ENCODE data around the gene PRTG.
"Not testable (repeated sequence)": the region's sequence is repeated elsewhere in the genome, so short reads cannot be mapped to it uniquely, and the experiment has no call there.

Gene PRTG

DNA sequence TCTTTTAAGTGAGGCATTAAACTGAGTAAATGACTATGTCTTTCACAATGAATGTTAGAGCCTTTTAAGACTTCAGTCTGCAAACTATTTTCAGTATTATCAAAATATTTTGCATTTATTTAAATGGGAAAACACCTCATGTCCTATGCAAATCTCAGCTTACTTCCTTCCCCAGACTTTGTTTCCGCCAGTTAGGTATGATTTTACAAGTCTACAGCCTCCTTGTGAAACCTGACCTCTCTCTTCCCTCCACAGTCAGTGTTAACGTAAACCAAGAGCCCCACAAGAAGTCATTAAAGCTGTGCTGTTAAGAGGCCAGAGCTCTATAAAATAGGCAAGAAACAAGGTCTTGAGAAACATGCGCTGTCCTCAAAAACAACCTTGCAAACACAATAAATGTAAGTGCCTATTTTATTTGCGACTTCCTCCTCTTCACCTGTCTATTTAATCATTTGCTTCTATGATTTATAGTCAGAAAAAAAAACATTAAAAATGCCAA lies 48.3 kb downstream of the PRTG start:
- no peak for DNase-seq (ENCODE audit: low read depth)

DNA sequence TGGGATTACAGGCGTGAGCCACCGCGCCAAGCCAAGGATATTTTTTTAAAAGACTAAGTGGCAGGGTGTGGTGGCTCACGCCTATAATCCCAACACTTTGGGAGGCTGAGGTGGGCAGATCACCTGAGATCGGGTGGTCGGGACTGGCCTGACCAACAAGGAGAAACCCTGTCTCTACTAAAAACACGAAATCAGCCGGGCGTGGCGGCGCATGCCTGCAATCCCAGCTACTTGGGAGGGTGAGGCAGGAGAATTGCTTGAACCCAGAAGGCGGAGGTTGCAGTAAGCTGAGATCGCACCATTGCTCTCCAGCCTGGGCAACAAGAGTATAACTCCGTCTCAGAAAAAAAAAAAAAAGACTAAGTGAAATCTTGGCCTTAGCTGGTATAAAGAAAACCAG lies 49.8 kb downstream of the PRTG start:
- DNase-seq (ENCODE audit: low read depth), result not testable (repeated sequence)

DNA sequence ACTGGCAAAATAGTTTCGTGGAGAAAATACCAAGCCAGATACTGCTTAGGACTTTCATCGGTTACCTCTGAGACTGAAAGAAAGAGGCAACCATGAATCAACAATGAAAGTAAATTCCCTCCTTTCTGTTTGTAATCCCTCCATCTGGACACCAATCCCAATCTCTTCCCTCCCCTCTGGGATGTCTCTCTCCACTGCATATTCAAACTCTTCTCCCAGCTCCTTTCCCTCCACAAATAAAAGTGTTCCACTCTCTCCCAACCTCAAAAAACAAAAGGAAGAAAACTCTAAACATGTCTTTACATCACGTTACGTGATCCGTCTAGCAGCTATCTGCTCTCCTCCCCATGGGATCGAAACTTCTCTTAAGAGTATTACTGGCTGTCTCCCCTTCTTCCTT lies 55.2 kb downstream of the PRTG start:
- no peak for DNase-seq (ENCODE audit: low read depth)

DNA sequence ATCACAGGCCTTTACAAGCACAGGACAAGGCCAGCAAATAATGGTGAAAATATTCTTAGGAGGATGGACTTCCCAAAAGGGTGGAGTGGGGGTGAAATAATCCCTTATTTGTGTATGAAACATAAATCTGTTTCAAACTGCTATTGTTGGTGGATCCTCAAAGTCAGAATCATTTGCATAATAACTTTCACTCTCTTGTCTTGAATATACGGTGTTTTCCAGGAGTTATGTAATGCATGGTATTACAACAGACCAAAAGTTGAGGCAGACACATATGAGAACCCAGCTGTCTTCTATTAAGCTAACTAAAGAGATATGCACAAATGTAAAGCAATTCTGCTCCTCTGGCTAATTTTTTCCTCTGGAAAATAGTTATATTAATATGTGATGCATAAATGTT lies 57.7 kb downstream of the PRTG start:
- DNase-seq (ENCODE audit: low read depth), result no peak

DNA sequence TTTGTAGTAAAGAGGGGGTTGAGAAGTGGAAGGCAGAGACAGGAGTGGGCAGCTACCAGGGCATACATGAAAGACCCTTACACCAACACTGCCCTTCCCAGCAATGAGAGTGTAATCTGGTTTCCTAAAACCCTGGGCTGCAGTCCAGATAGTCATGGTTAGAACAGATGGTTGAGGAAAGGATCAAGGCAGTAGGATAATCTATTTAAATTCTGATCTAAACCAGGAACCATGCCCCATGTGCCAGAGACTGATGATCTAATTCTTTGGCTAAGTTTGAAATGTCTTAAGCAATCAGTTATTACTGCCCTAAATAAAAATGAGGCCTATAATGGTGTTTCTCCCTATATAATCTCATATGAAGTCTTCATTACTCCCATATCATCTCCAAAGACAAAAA lies 59.6 kb downstream of the PRTG start:
- no peak for DNase-seq (ENCODE audit: low read depth)

DNA sequence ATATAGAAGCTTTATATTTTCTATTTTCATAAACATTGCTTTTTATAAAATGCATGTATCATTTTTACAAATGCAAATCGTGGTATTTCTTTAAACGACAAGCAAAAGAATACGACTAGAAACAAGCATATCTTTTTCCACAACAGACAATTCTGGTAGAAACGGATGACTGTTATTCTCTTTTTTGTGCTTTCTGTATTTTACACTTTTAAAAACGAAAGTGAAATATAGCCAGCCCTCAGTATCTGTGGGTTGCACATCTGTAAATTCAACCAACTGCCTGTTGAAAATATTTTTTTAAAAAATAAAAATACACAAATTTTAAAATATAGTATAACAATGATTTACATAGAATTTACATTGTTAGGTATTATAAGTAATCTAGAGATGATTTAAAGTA lies 61.3 kb downstream of the PRTG start:
- no peak for DNase-seq (ENCODE audit: low read depth)

DNA sequence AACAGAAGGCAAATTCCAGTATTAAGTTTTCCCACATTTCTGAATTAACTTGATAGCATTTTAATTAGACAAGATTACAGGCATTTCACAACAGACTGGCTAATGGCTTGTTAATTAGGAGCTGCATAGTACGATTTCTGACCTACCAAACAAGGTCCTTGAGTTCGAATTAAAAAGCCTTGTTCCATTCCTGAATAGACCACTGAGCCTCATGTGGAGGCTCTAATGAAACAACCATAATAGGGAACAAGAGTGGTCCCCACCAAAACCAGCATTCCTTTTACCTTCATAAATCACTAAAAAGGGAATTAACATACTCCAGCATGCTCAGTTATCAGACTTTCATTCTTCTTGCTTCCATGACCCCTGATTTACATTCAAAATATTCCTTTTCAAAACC lies 66.4 kb downstream of the PRTG start:
- no peak for DNase-seq (ENCODE audit: low read depth)

DNA sequence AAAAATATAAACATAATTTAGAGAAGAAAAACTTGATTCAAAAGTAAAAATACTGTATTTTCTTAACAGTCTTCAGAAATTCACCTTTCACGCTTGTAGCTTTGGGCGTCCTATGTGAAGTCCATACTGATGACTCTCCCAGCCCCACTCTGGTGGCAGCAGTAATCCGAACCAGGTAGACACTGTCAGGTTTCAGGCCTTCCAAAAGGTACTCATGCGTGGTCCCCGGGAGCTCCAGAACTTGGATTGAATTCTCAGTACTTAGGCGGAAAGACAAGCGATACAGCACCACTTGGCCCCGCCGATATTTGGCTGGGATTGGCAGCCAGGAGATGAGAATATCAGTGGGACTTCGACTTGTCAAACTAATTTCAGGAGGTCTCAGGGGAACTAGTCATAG lies 69.7 kb downstream of the PRTG start:
- no peak for DNase-seq (ENCODE audit: low read depth)

DNA sequence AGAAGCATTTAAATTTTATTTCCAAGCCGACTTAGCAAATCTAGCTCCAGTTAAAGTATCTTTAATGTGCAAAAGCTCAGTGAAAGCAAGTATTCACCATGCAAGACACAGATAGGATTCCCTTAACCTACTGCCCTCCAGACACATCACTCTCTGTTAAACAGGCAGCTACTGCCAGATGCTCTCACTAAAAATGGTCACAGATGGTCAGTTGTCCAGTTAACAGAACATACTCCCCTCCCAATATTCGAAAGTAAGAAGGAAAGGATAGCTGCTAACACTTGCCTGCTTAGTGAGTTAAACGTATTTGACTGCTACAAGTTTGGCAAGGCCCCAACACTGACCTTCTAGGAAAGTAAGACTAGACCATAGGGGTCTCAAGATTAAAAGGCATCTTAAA lies 73.7 kb downstream of the PRTG start:
- DNase-seq (ENCODE audit: low read depth), result no peak

DNA sequence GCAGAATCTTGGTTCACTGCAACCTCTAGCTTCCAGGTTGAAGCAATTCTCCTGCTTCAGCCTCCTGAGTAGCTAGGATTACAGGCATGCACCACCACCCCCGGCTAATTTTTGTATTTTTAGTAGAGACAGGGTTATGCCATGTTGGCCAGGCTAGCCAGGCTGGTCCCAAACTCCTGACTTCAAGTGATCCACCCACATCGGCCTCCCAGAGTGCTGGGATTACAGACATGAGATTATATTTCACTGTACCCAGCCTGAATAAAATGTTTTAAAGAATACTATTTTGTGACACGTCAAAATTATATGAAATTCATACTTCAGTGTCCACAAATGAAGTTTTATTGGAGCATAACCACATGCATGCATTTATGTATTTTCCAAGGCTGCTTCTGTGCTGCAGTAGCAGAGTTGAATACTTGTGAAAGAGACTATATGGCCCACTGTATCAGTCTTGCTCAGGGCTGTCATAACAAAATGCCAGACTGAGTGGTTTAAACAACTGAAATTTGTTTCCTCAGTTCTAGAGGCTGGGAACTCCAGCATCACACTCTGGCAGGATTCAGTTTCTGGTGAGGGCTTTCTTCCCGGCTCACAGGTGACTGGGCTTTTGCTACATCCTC lies 77.2 kb downstream of the PRTG start:
- no peak for DNase-seq (ENCODE audit: low read depth)

DNA sequence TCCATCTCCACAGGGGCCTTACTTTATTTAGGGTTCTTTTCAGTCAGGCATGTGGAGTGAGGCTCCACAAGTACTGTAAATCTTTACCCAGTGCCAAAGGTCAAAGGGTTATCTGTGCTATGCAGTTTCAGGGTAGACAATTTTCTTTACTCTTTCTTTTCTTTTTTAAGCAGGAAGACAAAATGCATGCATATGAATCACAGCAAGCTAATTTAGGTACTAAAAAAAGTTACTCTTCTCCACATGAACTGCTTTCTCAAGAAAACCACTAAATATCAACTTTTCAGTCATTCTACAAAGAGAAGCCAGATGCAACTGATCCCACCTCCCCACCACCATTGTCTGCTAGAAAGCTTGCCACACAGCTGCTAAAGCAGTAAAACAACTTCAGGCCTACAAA lies 81.5 kb downstream of the PRTG start:
- no peak for DNase-seq (ENCODE audit: low read depth)

DNA sequence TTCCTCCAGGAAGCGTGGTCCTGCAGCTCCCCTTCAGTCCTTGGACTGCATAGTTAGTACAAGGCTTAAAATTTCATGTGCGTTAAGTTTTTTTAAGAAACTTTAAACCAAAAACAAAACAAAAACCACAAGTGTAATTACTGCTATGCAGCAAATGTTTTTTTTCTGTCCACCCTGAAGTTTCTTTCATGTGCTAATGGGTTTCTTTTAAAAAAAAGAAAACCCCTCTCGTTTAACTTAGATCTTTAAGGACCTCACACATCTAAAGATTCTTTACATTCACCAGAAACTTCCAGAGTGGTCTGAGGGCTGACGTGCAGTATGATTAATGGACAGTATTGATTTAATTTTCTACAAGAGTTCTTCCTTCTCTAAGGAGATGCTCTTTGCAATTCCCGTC lies 82.8 kb downstream of the PRTG start:
- no peak for DNase-seq (ENCODE audit: low read depth)

DNA sequence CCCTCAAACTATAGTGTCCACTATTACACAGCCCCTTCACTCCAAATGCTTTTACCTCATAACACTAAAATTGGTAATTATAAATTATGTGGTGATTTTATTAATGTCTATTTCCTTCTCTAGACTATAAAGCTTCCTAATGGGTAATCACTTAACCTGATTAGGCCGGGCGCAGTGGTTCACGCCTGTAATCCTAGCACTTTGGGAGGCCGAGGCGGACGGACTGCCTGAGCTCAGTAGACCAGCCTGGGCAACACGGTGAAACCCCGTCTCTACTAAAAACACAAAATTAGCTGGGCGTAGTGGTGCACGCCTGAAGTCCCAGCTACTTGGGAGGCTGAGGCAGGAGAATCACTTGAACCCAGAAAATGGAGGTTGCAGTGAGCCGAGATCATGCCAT lies 83.5 kb downstream of the PRTG start:
- DNase-seq (ENCODE audit: low read depth), result no peak

DNA sequence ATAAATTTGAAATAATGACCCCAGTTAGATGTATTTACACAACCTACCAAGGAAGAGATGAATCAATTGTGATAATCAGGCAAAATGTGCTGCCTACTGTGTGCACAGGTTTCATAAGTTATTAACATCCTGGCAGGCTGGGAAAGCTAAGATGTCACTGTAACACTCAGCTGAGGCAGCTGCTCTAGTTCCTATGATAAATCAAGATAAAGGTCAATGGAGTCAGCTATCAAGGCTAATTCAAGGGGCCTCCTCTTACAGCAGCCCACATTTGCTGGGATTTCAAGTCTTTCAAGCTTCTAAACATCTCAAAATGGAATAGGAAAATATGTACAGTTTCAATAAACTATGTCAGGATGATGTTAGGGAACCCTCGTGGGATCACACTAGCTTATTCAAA lies 84.1 kb downstream of the PRTG start:
- no peak for DNase-seq (ENCODE audit: low read depth)

DNA sequence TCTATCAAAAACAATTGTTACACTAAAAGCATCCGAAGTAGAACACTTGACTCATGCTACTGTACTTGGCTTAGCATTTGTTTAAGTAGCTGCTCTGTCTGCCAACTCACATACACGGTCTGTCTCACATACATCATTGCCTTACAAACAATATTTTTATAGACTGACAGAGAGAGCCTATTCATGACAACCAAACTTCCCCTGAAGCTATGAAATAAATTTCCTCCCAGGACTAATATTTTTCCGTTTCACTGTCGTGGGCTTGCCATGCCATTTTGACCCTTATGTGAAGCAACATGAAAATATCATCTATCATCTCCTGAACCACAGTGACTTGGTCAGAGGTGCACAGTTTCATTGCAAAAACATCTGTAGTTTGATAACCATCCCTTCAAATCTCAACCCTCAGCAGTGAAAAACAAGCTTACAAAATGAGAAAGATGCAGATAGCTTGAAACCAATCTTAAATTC lies 88.4 kb downstream of the PRTG start:
- no peak for DNase-seq (ENCODE audit: low read depth)

DNA sequence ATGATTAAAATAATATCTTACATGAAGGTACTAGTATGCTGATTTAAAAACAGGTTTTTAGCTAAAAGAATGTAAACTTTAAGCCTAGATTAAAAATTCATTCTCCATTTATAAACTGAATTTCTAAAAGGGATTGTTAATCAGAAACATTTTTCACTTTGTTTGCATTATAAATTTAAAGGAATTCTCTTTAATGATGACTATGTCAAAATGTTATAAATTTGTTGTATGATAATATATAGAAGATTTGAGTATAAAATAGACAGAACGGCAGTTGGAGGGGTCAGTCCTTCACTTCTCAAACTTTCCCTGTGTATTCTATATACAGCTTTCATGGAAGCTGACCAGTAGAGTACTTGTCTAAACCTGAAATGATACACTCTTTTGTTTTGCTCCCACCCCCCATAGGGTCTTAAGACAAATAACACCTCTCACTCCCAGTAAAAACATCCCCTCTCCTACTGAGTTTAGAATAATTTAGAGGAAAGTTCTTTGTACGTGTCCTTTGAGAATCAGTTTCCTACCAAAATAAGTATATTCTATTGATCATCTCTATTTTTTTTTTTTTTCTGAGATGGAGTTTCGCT lies 90.0 kb downstream of the PRTG start:
- no peak for DNase-seq (ENCODE audit: low read depth)

DNA sequence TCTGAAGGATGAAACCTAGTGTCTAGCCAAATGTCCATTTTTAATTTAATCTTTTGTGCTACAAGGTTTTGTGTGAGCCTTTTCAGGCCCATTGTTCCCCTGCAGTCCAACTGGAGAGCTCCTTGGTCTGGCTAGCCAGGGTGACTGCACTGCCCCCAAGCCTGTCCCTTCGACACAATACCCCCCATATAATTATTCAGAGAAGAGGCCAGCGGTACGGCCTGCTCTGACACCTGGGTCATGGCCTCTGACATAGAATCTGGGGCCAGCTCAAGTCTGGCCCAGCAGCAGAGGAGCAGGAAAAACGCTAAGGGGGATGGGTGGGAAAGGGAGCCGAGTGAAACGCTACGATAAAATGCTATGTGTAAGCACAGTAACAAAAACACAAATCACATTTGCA lies 90.6 kb downstream of the PRTG start:
- no peak for DNase-seq (ENCODE audit: low read depth)

DNA sequence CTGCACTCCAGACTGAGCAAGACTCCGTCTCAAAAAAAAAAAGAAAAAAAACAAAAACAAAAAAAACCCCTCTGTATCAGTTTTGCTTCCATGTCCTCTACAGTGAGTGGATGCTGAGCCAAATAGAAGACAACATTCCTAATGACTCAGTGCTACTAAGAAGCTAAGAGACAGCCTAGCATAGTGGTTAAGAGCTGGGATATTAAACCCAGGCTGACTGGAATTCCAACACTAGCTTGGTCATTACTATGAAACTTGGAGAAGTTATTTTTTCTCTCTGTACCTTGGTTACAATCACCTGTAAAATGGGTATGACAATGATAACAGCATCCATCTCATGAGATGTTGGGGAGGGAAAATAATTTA lies 93.9 kb downstream of the PRTG start:
- DNase-seq (ENCODE audit: low read depth), result no peak

DNA sequence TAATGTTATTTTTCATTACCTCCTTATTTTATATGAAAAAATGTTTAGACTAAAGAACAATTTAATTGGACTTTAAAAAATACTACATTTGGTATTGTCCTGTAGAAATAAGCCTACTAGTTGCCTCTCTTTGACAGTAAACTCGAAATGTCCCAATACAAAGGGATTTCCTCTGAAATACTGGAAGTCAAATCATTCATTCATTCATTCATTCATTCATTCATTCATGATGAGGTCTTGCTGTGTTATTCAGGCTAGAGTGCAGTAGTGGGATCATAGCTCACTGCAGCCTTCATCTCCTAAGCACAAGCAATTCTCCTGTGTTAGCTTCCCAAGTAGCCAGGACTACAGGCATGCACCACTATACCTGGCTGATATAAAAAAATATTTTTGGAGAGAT lies 104.2 kb downstream of the PRTG start:
- DNase-seq (ENCODE audit: low read depth), result no peak

DNA sequence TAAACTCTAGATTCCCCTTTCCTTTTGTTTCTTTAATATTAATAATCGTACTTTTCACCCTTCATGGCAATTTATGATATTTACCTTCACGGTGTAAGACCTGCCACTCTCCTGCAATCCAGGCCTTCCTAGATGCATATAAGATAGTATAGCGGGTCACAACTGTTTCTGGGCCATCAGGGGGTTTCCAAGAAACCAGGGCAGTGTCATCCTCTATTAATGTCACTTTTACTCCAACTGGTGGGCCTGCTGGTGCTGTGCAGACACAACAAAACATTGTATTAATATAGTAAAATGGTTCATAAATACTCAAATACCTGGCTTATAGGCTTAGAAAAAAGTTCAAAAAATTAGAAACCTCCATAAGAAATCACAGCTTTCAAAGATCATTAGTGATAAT lies 105.9 kb downstream of the PRTG start:
- DNase-seq (ENCODE audit: low read depth), result no peak

DNA sequence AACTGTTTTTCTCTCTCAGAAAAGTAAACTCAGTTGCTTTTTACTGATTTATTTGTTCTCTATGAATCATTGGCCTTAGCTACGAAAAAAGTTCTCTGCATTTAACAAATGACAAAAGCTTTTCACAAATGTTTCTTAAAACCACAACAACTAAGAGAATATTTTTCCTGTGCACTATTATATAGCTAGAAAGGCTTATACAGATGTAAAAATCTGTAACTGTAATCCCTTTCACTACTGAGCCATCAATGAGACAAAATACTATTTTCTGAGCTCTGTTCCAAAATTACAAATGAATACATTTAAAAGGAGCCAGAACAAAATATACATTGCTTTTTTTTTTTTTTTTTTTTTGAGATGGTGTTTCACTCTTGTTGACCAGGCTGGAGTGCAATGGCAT lies 109.2 kb downstream of the PRTG start:
- DNase-seq (ENCODE audit: low read depth), result no peak

DNA sequence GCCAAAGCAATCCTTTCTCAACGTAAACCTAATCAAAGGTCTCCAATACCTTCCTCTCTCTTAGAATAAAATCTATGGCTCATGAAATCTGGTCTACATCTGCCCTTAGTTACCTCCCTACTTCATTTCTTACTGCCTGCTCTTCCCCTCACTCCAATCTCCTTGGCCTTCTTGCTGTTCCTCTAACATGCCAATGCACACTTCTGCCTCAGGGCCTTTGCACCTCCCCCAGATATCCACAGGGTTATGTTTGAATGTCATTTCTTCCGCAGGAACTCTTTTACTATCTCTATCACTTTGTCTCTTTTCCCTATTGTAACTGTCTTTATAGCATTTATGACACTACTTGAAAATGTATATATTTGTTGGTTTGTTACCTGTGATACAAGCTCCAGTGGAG lies 110.5 kb downstream of the PRTG start:
- DNase-seq (ENCODE audit: low read depth), result no peak

DNA sequence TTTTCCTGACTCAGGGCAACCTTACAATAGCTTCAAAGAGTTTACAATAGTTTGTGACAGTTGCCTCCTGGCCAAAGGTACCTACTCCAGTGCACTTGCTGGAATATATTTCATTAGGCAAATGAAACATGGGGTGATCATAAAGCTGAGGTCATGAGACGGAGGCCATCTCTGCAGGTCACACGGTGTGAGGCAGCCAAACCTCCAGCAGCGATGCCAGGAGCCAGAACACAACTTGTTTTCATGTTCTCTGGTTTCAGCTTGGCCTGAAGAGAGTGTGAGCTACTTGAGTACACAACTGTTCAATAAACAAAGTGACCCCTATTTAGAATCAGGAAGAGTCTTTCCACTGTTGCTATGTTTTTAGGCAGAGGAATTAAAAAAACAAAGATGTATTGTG lies 112.1 kb downstream of the PRTG start:
- no peak for DNase-seq (ENCODE audit: low read depth)

DNA sequence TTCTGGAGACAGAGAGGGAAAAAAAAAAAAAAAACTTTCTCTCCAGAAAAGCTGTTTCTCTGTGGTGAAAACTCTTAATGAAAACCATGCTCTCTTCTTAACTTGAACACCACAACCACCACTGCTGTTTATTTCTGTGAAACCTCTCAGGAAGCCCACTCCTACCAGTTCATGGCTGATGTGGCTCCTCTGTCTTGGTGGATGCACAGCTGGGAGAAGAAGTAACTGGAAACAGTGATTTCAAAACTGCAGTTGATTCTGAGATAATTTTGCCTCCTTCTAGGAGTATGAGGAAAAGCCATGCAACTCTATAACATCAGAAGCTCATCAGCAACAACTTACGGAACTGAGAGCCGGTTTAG lies 114.6 kb downstream of the PRTG start:
- DNase-seq (ENCODE audit: low read depth), result no peak
